Measurements from ENCODE around the gene CIDEC. TPM values are rescaled to one million over a fixed set of nuclear protein-coding genes. Genes with fewer than 3 reads are reported as not detected.
"Not testable (repeated sequence)": the region's sequence is repeated elsewhere in the genome, so short reads cannot be mapped to it uniquely, and the experiment has no call there.

Gene CIDEC
- total and polyA plus RNA-seq, 8 donors: 0.16 to 11.5 (median 1.1) TPM; not detected in 1

- 83 to 84% methylated on average over 12 of the region's 12 CpGs for WGBS, 2 donors
Observed at GRCh38 chr3:9876991-9877390, 3.1 kb downstream of the CIDEC start.

GRCh38 chr3:9876255-9876654 lies 3.8 kb downstream of the CIDEC start:
- WGBS, 2 donors: 73 to 78% methylated on average over 4 of the region's 4 CpGs
- ATAC-seq; H3K9me3 ChIP-seq; H3K27ac ChIP-seq; DNase-seq; intact Hi-C loops (cut with DNase I); FAIRE-seq; H3K27me3 ChIP-seq; H3K4me1 ChIP-seq; H3K36me3 ChIP-seq; H3K4me3 ChIP-seq: not testable (repeated sequence)

More at GRCh38 chr3:9876991-9877390, 3.1 kb downstream of the CIDEC start:
- Histone ChIP-seq H3K27me3 (no peaks in the 10 kb centered on the region), H3K36me3 (no peaks in the 10 kb centered on the region), H3K9me3 (no peaks in the 10 kb centered on the region), H3K4me3 (no peak overlapping the region), H3K4me1 (no peaks in the 10 kb centered on the region), H3K27ac (no peak overlapping the region)
- DNase-seq (no peak), ATAC-seq (peak in 2 of 4 donors; percentile 25 to 37), FAIRE-seq (no peak)
- intact Hi-C loops (cut with DNase I): no loop called here
- TF ChIP-seq, protein P1, sequence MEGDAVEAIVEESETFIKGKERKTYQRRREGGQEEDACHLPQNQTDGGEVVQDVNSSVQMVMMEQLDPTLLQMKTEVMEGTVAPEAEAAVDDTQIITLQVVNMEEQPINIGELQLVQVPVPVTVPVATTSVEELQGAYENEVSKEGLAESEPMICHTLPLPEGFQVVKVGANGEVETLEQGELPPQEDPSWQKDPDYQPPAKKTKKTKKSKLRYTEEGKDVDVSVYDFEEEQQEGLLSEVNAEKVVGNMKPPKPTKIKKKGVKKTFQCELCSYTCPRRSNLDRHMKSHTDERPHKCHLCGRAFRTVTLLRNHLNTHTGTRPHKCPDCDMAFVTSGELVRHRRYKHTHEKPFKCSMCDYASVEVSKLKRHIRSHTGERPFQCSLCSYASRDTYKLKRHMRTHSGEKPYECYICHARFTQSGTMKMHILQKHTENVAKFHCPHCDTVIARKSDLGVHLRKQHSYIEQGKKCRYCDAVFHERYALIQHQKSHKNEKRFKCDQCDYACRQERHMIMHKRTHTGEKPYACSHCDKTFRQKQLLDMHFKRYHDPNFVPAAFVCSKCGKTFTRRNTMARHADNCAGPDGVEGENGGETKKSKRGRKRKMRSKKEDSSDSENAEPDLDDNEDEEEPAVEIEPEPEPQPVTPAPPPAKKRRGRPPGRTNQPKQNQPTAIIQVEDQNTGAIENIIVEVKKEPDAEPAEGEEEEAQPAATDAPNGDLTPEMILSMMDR (IDR thresholded peaks at IDR 0.05): no peak

DNA sequence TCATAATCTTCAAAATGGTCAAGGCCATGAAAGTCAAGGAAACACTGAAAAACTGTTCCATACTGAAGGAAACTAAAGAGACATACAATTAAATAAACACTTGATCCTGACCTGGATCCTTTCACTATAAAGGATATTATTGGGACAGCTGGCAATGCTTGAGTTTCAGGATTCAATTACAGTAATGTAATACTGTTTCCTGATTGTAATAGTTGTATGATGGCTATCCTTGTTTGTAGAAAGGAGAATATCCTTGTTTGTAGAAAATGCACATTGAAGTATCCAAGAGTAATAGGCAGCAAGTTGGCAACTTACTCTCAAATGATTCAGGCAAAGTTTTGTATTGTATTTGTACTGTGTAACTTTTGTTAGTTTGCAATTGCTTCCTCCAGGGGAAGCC lies 4.6 kb downstream of the CIDEC start:
- H3K27ac ChIP-seq: no peak overlapping the region
- ATAC-seq (no peak), FAIRE-seq (no peak), DNase-seq (no peak)
- no peaks in the 10 kb centered on the region for H3K36me3 ChIP-seq
- H3K4me1 ChIP-seq: no peaks in the 10 kb centered on the region
- TF ChIP-seq, protein P1 (IDR thresholded peaks at IDR 0.05): no peak
- H3K9me3 ChIP-seq: no peaks in the 10 kb centered on the region
- no peak overlapping the region for H3K4me3 ChIP-seq
- intact Hi-C loops (cut with DNase I): no loop called here
- H3K27me3 ChIP-seq: no peaks in the 10 kb centered on the region

GRCh38 chr3:9872067-9872466 lies 8.0 kb downstream of the CIDEC start:
- FAIRE-seq; H3K4me1 ChIP-seq; ATAC-seq; H3K36me3 ChIP-seq; H3K27ac ChIP-seq; H3K4me3 ChIP-seq; DNase-seq; intact Hi-C loops (cut with DNase I); H3K27me3 ChIP-seq; H3K9me3 ChIP-seq: not testable (repeated sequence)
- 89 to 95% methylated on average over 5 of the region's 5 CpGs for WGBS, 2 donors

GRCh38 chr3:9870978-9871377 lies 9.1 kb downstream of the CIDEC start:
- 47 to 93% methylated on average over 1 of the region's 1 CpG for WGBS, 2 donors
- Histone ChIP-seq H3K27ac (no peak overlapping the region), H3K4me3 (no peak overlapping the region), H3K36me3 (no peaks in the 10 kb centered on the region), H3K27me3 (no peaks in the 10 kb centered on the region), H3K9me3 (no peaks in the 10 kb centered on the region), H3K4me1 (no peaks in the 10 kb centered on the region)
- FAIRE-seq (no peak), DNase-seq (no peak), ATAC-seq (no peak)
- TF ChIP-seq, protein P1 (IDR thresholded peaks at IDR 0.05): no peak
- intact Hi-C loops (cut with DNase I): no loop called here

GRCh38 chr3:9869955-9870354 lies 10.1 kb downstream of the CIDEC start:
- 44 to 53% methylated on average over 5 of the region's 5 CpGs for WGBS, 2 donors
- H3K4me3 ChIP-seq: no peak overlapping the region
- no peaks in the 10 kb centered on the region for H3K4me1 ChIP-seq
- H3K27me3 ChIP-seq: no peaks in the 10 kb centered on the region
- no peak overlapping the region for H3K27ac ChIP-seq
- no peaks in the 10 kb centered on the region for H3K36me3 ChIP-seq
- FAIRE-seq: no peak
- DNase-seq: no peak
- intact Hi-C loops (cut with DNase I): no loop called here
- no peaks in the 10 kb centered on the region for H3K9me3 ChIP-seq
- TF ChIP-seq, protein P1 (IDR thresholded peaks at IDR 0.05): no peak
- no peak for ATAC-seq

All from pancreas (tissue), 10 donors.